Endometrial microvascular endothelial cells (primary cell): ENCODE measurements around the gene AGER. TPM values are rescaled to one million over a fixed set of nuclear protein-coding genes. Genes with fewer than 3 reads are reported as not detected.
"Not testable (repeated sequence)": the region's sequence is repeated elsewhere in the genome, so short reads cannot be mapped to it uniquely, and the experiment has no call there.

ENCODE experiments used
- in situ Hi-C: cut with HindIII; loops from 2 replicates; pipeline ENCODE4 v1.10.0; 2017; ENCODE audit warnings: low sequenced_read_pairs, low pct_unique_long_range_greater_than_20kb; ENCODE audit errors: inconsistent ontology term
- total RNA-seq: library from RNA; depleted of rRNA; stranded (reverse); fragments of >200 nt; gene quantifications from one replicate; pipeline ENCODE4 v1.2.3, GENCODE V29; 2015; ENCODE audit errors: inconsistent ontology term

The AGER gene
- total RNA-seq, 1 donor from 2014 or later, result 0.65 TPM

GRCh38 chr6:32153564-32154513 is 30.2 kb downstream of the AGER start, which contains the start of gene PPT2:
TSS of gene PPT2 (plus strand) at chr6:32154141. CDS start at chr6:32154595, 454 bp downstream.
- in situ Hi-C loops, result no loop called here

- in situ Hi-C loops, result no loop called here
These were observed 31.1 kb downstream of the AGER start for GRCh38 chr6:32152769-32153563.

- in situ Hi-C loops, result no loop called here
These were observed 31.9 kb downstream of the AGER start, which contains the start of gene PRRT1 for GRCh38 chr6:32151863-32152768. TSS of gene PRRT1 (minus strand) at chr6:32151939. CDS start at chr6:32151827, 112 bp downstream.

GRCh38 chr6:32151181-32151862 is 32.7 kb downstream of the AGER start:
- in situ Hi-C loops, result no loop called here

- in situ Hi-C loops, result no loop called here
These were observed 33.9 kb downstream of the AGER start for GRCh38 chr6:32149932-32150870.

- in situ Hi-C loops, result no loop called here
These were observed 34.8 kb downstream of the AGER start for GRCh38 chr6:32149092-32149755.

GRCh38 chr6:32148289-32149091 is 35.6 kb downstream of the AGER start:
- in situ Hi-C loops, result no loop called here

GRCh38 chr6:32147401-32148132 is 36.5 kb downstream of the AGER start:
- in situ Hi-C loops, result no loop called here

- in situ Hi-C loops, result no loop called here
These were observed 37.4 kb downstream of the AGER start for GRCh38 chr6:32146687-32147086.

GRCh38 chr6:32146287-32146686 is 37.8 kb downstream of the AGER start:
- in situ Hi-C loops, result no loop called here

- in situ Hi-C loops, result not testable (repeated sequence)
These were observed 39.8 kb downstream of the AGER start for GRCh38 chr6:32144238-32144637.

GRCh38 chr6:32140420-32141046 is 43.5 kb downstream of the AGER start:
- in situ Hi-C loops, result no loop called here

- in situ Hi-C loops, result no loop called here
These were observed 44.5 kb downstream of the AGER start for GRCh38 chr6:32139590-32139989.

GRCh38 chr6:32137454-32137853 is 46.6 kb downstream of the AGER start:
- in situ Hi-C loops, result no loop called here

GRCh38 chr6:32133786-32134185 is 50.3 kb downstream of the AGER start:
- in situ Hi-C loops, result no loop called here
